Naive thymus-derived CD4-positive, alpha-beta T cell (primary cell): ENCODE measurements around the gene TRAPPC3. TPM values are rescaled to one million over a fixed set of nuclear protein-coding genes. Genes with fewer than 3 reads are reported as not detected.
"Not testable (repeated sequence)": the region's sequence is repeated elsewhere in the genome, so short reads cannot be mapped to it uniquely, and the experiment has no call there.

Experiments used
- ATAC-seq: fragments of 150-1000 bp; cut with Tn5 transposase; 2 replicates; pipeline ENCODE4 v1.10.0; 2021; ENCODE audit warnings: mild to moderate bottlenecking, moderate library complexity
- CTCF ChIA-PET: fragments of 350-600 bp; sonication (Branson Sonifier 250); formaldehyde crosslinking; loops from one replicate; lab custom pipeline; 2021; ENCODE audit warnings: antibody characterized with exemption; lab: Charles Lee
- POLR2A ChIA-PET: fragments of 350-600 bp; sonication (Branson Sonifier 250); formaldehyde crosslinking; loops from one replicate; lab custom pipeline; 2021; ENCODE audit warnings: antibody characterized with exemption, inconsistent platforms; lab: Charles Lee
- DNase-seq, 9 donors: peaks; one replicate each; pipeline versions ENCODE4 v3.0.0 to v3.0.0-alpha.2; 2020 to 2022; ENCODE audit warnings: mixed read lengths in 1 of 9
- H3K27ac ChIP-seq: one replicate; pipeline ENCODE4 v1.7.0; 2013; ENCODE audit warnings: mild to moderate bottlenecking, low read depth, low read length, moderate library complexity
- H3K27me3 ChIP-seq, 2 donors: one replicate each; pipeline ENCODE4 v1.7.0; 2013; ENCODE audit warnings: low read length in 2 of 2, mild to moderate bottlenecking in 2 of 2, moderate library complexity in 2 of 2; ENCODE audit not compliant: control insufficient read depth in 2 of 2, insufficient read depth in 2 of 2
- H3K36me3 ChIP-seq, 3 experiments: 1 replicate in 2 of 3; 2 replicates in 1 of 3; pipeline ENCODE4 v1.7.0; 2013; ENCODE audit warnings: low read length in 3 of 3, mild to moderate bottlenecking in 3 of 3, moderate library complexity in 1 of 3; ENCODE audit not compliant: insufficient read depth in 3 of 3, control insufficient read depth in 2 of 3
- H3K4me1 ChIP-seq, 2 donors: one replicate each; pipeline ENCODE4 v1.7.0; 2013; ENCODE audit warnings: low read length in 2 of 2, mild to moderate bottlenecking in 2 of 2, moderate library complexity in 1 of 2; ENCODE audit not compliant: control insufficient read depth in 2 of 2, insufficient read depth in 2 of 2
- H3K4me3 ChIP-seq: 2 replicates; pipeline ENCODE4 v1.7.0; 2013; ENCODE audit warnings: mild to moderate bottlenecking, low read length
- H3K9me3 ChIP-seq, 3 experiments: 1 replicate in 2 of 3; 2 replicates in 1 of 3; pipeline ENCODE4 v1.7.0; 2013; ENCODE audit warnings: low read length in 3 of 3; ENCODE audit not compliant: control insufficient read depth in 2 of 3
- H3K27ac Mint-ChIP-seq, 9 donors: one replicate each; pipeline ENCODE4 v1.8.0; 2020 to 2022; ENCODE audit warnings: mixed read lengths in 9 of 9, mild to moderate bottlenecking in 8 of 9, moderate library complexity in 5 of 9, inconsistent platforms in 2 of 9
- H3K27me3 Mint-ChIP-seq, 5 donors: one replicate each; pipeline ENCODE4 v1.8.0; 2021 to 2022; ENCODE audit warnings: mixed read lengths in 5 of 5, mild to moderate bottlenecking in 1 of 5
- H3K36me3 Mint-ChIP-seq, 5 donors: one replicate each; pipeline ENCODE4 v1.8.0; 2020 to 2022; ENCODE audit warnings: mixed read lengths in 5 of 5, mild to moderate bottlenecking in 3 of 5, inconsistent platforms in 1 of 5
- H3K4me1 Mint-ChIP-seq, 7 donors: one replicate each; pipeline ENCODE4 v1.8.0; 2020 to 2022; ENCODE audit warnings: mixed read lengths in 7 of 7, mild to moderate bottlenecking in 3 of 7, inconsistent platforms in 1 of 7
- H3K4me3 Mint-ChIP-seq, 10 donors: one replicate each; pipeline ENCODE4 v1.8.0; 2020 to 2022; ENCODE audit warnings: mild to moderate bottlenecking in 10 of 10, mixed read lengths in 10 of 10, moderate library complexity in 6 of 10, inconsistent platforms in 2 of 10
- H3K9me3 Mint-ChIP-seq, 11 donors: one replicate each; pipeline ENCODE4 v1.8.0; 2020 to 2022; ENCODE audit warnings: mixed read lengths in 11 of 11, mild to moderate bottlenecking in 4 of 11, inconsistent platforms in 1 of 11, moderate library complexity in 1 of 11
- intact Hi-C, 2 donors: fragments of 100-400 bp; cut with micrococcal nuclease; formaldehyde crosslinking; loops; one replicate each; pipeline ENCODE4 v1.15.1; 2023
- polyA plus RNA-seq, 2 donors: library from polyadenylated mRNA; unstranded; fragments of 300-500 nt; fragmentation: Illumina TruSeq; gene quantifications; one replicate each; pipeline ENCODE4 v1.2.3, GENCODE V29; 2021
- total RNA-seq, 6 experiments: library from RNA in 5 of 6; stranded (reverse) in 5 of 6; gene quantifications; 1 replicate in 5 of 6; 2 replicates in 1 of 6; pipeline ENCODE4 v1.2.3 and lab custom pipeline; 2021 to 2026

Gene TRAPPC3
- total RNA-seq (10 to 100 TPM; 32.1 to 60.5 (median 47.2) TPM), polyA plus RNA-seq (100 to 1,000 TPM in 1 of 2 donors, 10 to 100 TPM in 1; 98.6 to 110 TPM), total RNA-seq (lab: John Stamatoyannopoulos, UW) (26.2 reads per million, percentile 56 among the genes with 10 or more reads in this experiment)

GRCh38 chr1:36149237-36149972 lies at the start of gene TRAPPC3:
Gene TRAPPC3 (minus strand): TSS chr1:36149486. CDS start chr1:36149378, 108 bp downstream.
- ATAC-seq (peak; percentile 96), DNase-seq (peak; percentile 96 to 100 (median 99))
- Mint-ChIP-seq H3K4me3 (peak within 1 kb of the TSS; percentile 90 to 100 (median 98)), H3K36me3 (peaks cover 0 to 10% (median 0%) of the 10 kb centered on the region in 5 donors), H3K4me1 (peaks cover 48 to 84% (median 66%) of the 10 kb centered on the region in 7 donors), H3K27me3 (no peaks in the 10 kb centered on the region), H3K9me3 (no peaks in the 10 kb centered on the region), H3K27ac (peak within 1 kb of the TSS; percentile 97 to 100 (median 98))
- CTCF ChIA-PET: interaction anchor here (0.6 to 4.5 kb wide), 20 partner anchors 12 to 220 kb away, joined by 3 to 165 read pairs (median 4); partner anchors contain the start of gene THRAP3
- no peaks in the 10 kb centered on the region for H3K27me3 ChIP-seq
- peaks cover 35 to 52% of the 10 kb centered on the region in 2 donors for H3K4me1 ChIP-seq
- peak within 1 kb of the TSS; percentile 91 for H3K27ac ChIP-seq
- intact Hi-C loops: loop anchor here (1.0 kb wide), 16 partner anchors 8 to 315 kb away; partner anchors contain the start of genes ADPRS (in 2 of the 2), MRPS15 (in 2 of the 2), THRAP3 (in 2 of the 2) and AGO1 (in 1 of the 2)
- H3K36me3 ChIP-seq: peaks cover 0 to 5% (median 0%) of the 10 kb centered on the region in 3 experiments
- no peaks in the 10 kb centered on the region for H3K9me3 ChIP-seq
- H3K4me3 ChIP-seq: peak within 1 kb of the TSS; percentile 95
- POLR2A ChIA-PET: interaction anchor here (0.6 to 10.6 kb wide), 12 partner anchors 8 to 1324 kb away, joined by 3 to 272 read pairs (median 4); partner anchors contain the start of genes AGO3 and THRAP3

GRCh38 chr1:36198641-36199040 lies 49.4 kb upstream of the TRAPPC3 start:
- Mint-ChIP-seq H3K36me3 (peaks cover 0 to 3% (median 0%) of the 10 kb centered on the region in 5 donors), H3K27ac (no peak overlapping the region), H3K9me3 (no peaks in the 10 kb centered on the region), H3K4me1 (no peaks in the 10 kb centered on the region), H3K4me3 (no peak overlapping the region), H3K27me3 (peaks cover 0 to 4% (median 0%) of the 10 kb centered on the region in 5 donors)
- H3K27ac ChIP-seq: no peak overlapping the region
- no peaks in the 10 kb centered on the region for H3K36me3 ChIP-seq
- H3K9me3 ChIP-seq: no peaks in the 10 kb centered on the region
- DNase-seq (no peak), ATAC-seq (no peak)
- H3K4me3 ChIP-seq: no peak overlapping the region
- ChIA-PET POLR2A (no interaction called here), CTCF (no interaction called here)
- H3K4me1 ChIP-seq: no peaks in the 10 kb centered on the region
- intact Hi-C loops: no loop called here
- H3K27me3 ChIP-seq: no peaks in the 10 kb centered on the region

- POLR2A ChIA-PET: interaction anchor here (1.1 kb wide), 1 partner anchor 89 kb away, joined by 3 read pairs; no protein-coding TSS in a partner anchor
- H3K4me1 ChIP-seq, H3K27ac ChIP-seq, H3K4me3 Mint-ChIP-seq, H3K27me3 Mint-ChIP-seq, H3K9me3 ChIP-seq, ATAC-seq, DNase-seq, H3K4me1 Mint-ChIP-seq, H3K9me3 Mint-ChIP-seq, H3K36me3 Mint-ChIP-seq, H3K27ac Mint-ChIP-seq, H3K27me3 ChIP-seq, H3K4me3 ChIP-seq, H3K36me3 ChIP-seq, intact Hi-C loops: not testable (repeated sequence)
- CTCF ChIA-PET: interaction anchor here (0.7 kb wide), 1 partner anchor 78 kb away, joined by 3 read pairs; no protein-coding TSS in a partner anchor
These were observed 47.5 kb upstream of the TRAPPC3 start for GRCh38 chr1:36196805-36197204.

GRCh38 chr1:36187800-36188593 lies 38.7 kb upstream of the TRAPPC3 start:
- Histone ChIP-seq H3K27ac (no peak overlapping the region), H3K9me3 (no peaks in the 10 kb centered on the region), H3K4me3 (no peak overlapping the region), H3K27me3 (no peaks in the 10 kb centered on the region), H3K4me1 (no peaks in the 10 kb centered on the region), H3K36me3 (no peaks in the 10 kb centered on the region)
- intact Hi-C loops: loop anchor here (1.0 kb wide), 6 partner anchors 27 to 97 kb away; partner anchors contain the start of genes TRAPPC3 (in 2 of the 2) and THRAP3 (in 1 of the 2)
- Mint-ChIP-seq H3K27ac (peak overlapping the region; percentile 37 to 85 (median 73)), H3K36me3 (peaks cover 0 to 3% (median 0%) of the 10 kb centered on the region in 5 donors), H3K4me3 (no peak overlapping the region), H3K9me3 (no peaks in the 10 kb centered on the region), H3K4me1 (peaks cover 0 to 16% (median 12%) of the 10 kb centered on the region in 7 donors), H3K27me3 (no peaks in the 10 kb centered on the region)
- ATAC-seq: peak; percentile 99
- ChIA-PET CTCF (interaction anchor here (0.5 to 9.1 kb wide), 26 partner anchors 8 to 775 kb away, joined by 3 to 165 read pairs (median 6); partner anchors contain the start of genes MAP7D1, THRAP3 and TRAPPC3), POLR2A (interaction anchor here (0.6 to 6.8 kb wide), 8 partner anchors 15 to 1020 kb away, joined by 3 to 138 read pairs (median 4); partner anchors contain the start of genes MAP7D1, THRAP3 and TRAPPC3)
- DNase-seq: peak; percentile 56 to 86 (median 80)

GRCh38 chr1:36183309-36183856 lies 34.1 kb upstream of the TRAPPC3 start:
- Histone ChIP-seq H3K27me3 (no peaks in the 10 kb centered on the region), H3K4me3 (no peak overlapping the region), H3K36me3 (peaks cover 13 to 28% (median 19%) of the 10 kb centered on the region in 3 experiments), H3K9me3 (no peaks in the 10 kb centered on the region), H3K4me1 (no peaks in the 10 kb centered on the region), H3K27ac (peak overlapping the region; percentile 3)
- Mint-ChIP-seq H3K27ac (peak overlapping the region; percentile 10 to 82 (median 44)), H3K27me3 (no peaks in the 10 kb centered on the region), H3K4me3 (no peak overlapping the region), H3K9me3 (no peaks in the 10 kb centered on the region), H3K4me1 (peaks cover 0 to 23% (median 14%) of the 10 kb centered on the region in 7 donors), H3K36me3 (peaks cover 10 to 20% (median 11%) of the 10 kb centered on the region in 5 donors)
- intact Hi-C loops: no loop called here
- ATAC-seq: no peak
- no peak for DNase-seq
- ChIA-PET CTCF (interaction anchor here (0.6 to 2.9 kb wide), 7 partner anchors 11 to 645 kb away, joined by 3 to 27 read pairs (median 4); partner anchors contain the start of gene TRAPPC3), POLR2A (interaction anchor here (0.6 to 4.1 kb wide), 10 partner anchors 12 to 571 kb away, joined by 3 to 33 read pairs (median 6); partner anchors contain the start of genes MAP7D1, THRAP3 and TRAPPC3)
